ENCODE measurements around the gene TMEM62. TPM values are rescaled to one million over a fixed set of nuclear protein-coding genes. Genes with fewer than 3 reads are reported as not detected.

The TMEM62 gene
- total RNA-seq, 4 donors from 2014 or later: 37.1 to 50.0 (median 42.6) TPM

GRCh38 chr15:43232289-43232874 is 99.0 kb downstream of the TMEM62 start:
- Histone ChIP-seq H3K36me3 (no peaks in the 10 kb centered on the region), H3K9me3 (no peaks in the 10 kb centered on the region), H3K27ac (no peak overlapping the region), H3K27me3 (no peaks in the 10 kb centered on the region), H3K4me3 (replicated peaks in 1 of 3) (no peak overlapping the region), H3K4me1 (peaks cover 0 to 7% of the 10 kb centered on the region in 2 donors)
- intact Hi-C loops (cut with DNase I): no loop called here
- TF ChIP-seq, protein P1, sequence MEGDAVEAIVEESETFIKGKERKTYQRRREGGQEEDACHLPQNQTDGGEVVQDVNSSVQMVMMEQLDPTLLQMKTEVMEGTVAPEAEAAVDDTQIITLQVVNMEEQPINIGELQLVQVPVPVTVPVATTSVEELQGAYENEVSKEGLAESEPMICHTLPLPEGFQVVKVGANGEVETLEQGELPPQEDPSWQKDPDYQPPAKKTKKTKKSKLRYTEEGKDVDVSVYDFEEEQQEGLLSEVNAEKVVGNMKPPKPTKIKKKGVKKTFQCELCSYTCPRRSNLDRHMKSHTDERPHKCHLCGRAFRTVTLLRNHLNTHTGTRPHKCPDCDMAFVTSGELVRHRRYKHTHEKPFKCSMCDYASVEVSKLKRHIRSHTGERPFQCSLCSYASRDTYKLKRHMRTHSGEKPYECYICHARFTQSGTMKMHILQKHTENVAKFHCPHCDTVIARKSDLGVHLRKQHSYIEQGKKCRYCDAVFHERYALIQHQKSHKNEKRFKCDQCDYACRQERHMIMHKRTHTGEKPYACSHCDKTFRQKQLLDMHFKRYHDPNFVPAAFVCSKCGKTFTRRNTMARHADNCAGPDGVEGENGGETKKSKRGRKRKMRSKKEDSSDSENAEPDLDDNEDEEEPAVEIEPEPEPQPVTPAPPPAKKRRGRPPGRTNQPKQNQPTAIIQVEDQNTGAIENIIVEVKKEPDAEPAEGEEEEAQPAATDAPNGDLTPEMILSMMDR (IDR thresholded peaks at IDR 0.05): no peak
- no peak for TF ChIP-seq POLR2A (IDR thresholded peaks at IDR 0.05)
- 96 to 100% methylated on average over 3 of the region's 3 CpGs for WGBS, 2 donors
- no peak for DNase-seq

Small RNAs within 50 kb of the gene (small RNA-seq; reads per million reads assigned to genes)
- gene AC068724.2: not detected

Other genes with a start within 250 kb of the TMEM62 start
- gene TTBK2, start 212.8 kb upstream of the TMEM62 start, total RNA-seq: 10 to 100 TPM; 15.7 to 26.9 (median 20.0) TPM
- 10 to 100 TPM; 39.3 to 50.5 (median 40.8) TPM for gene UBR1, start 27.5 kb upstream of the TMEM62 start, total RNA-seq
- 100 to 1,000 TPM in 2 of 4 donors, 10 to 100 TPM in 2; 88.7 to 154 (median 110) TPM for gene CCNDBP1, start 51.8 kb downstream of the TMEM62 start, total RNA-seq
- not detected for gene EPB42, start 87.4 kb downstream of the TMEM62 start, total RNA-seq
- not detected for gene TGM5, start 133.3 kb downstream of the TMEM62 start, total RNA-seq
- gene TGM7, start 168.7 kb downstream of the TMEM62 start, total RNA-seq: not detected
- 10 to 100 TPM in 1 of 4 donors, 1 to 10 TPM in 3; 5.8 to 14.1 (median 6.5) TPM for gene LCMT2, start 197.0 kb downstream of the TMEM62 start, total RNA-seq
- gene ZSCAN29, start 237.5 kb downstream of the TMEM62 start, total RNA-seq: 10 to 100 TPM; 18.2 to 22.6 (median 20.3) TPM
- gene TUBGCP4, start 237.5 kb downstream of the TMEM62 start, total RNA-seq: 10 to 100 TPM; 10.7 to 23.6 (median 17.6) TPM